K562 (cell line): Measurements from ENCODE around the gene ATXN2L. TPM values are rescaled to one million over a fixed set of nuclear protein-coding genes. Genes with fewer than 3 reads are reported as not detected.

Source experiments
- ARNT ChIP-seq, 2 experiments: fragments of 450-650 bp; IDR thresholded peaks; 2 replicates each; pipeline ENCODE4 v1.6.1; 2016; ENCODE audit warnings: mild to moderate bottlenecking in 1 of 2
- GATAD2B ChIP-seq: fragments of 450-650 bp; IDR thresholded peaks from 2 replicates; pipeline ENCODE4 v1.6.1; 2017; ENCODE audit warnings: mild to moderate bottlenecking, borderline replicate concordance
- GTF2F1 ChIP-seq: IDR thresholded peaks from 2 replicates; pipeline ENCODE4 v1.6.1; 2011; ENCODE audit warnings: low read depth, low read length, improper control_type of control experiment
- KLF10 ChIP-seq: fragments of 250-450 bp; sonication (Bioruptor Pico); IDR thresholded peaks from 2 replicates; pipeline ENCODE4 v1.6.1; 2021; ENCODE audit warnings: matching md5 sums
- RBM34 ChIP-seq: fragments of 200-400 bp; formaldehyde crosslinking; IDR thresholded peaks from 2 replicates; pipeline ENCODE4 v1.6.1; 2018; ENCODE audit warnings: low read length, borderline replicate concordance; ENCODE audit not compliant: insufficient read depth
- RCOR1 ChIP-seq, 2 experiments: IDR thresholded peaks; 2 replicates each; pipeline ENCODE4 v1.6.1; 2012; ENCODE audit warnings: low read depth in 2 of 2, low read length in 2 of 2, borderline replicate concordance in 1 of 2, improper control_type of control experiment in 1 of 2
- RFX1 ChIP-seq: fragments of 450-650 bp; IDR thresholded peaks from 2 replicates; pipeline ENCODE4 v1.6.1; 2016; ENCODE audit warnings: mild to moderate bottlenecking, moderate library complexity
- SMAD4 ChIP-seq: fragments of 250-450 bp; sonication (Bioruptor Pico); conservative IDR thresholded peaks from 2 replicates; pipeline ENCODE4 v1.8.0; 2021; ENCODE audit warnings: inconsistent platforms, mild to moderate bottlenecking, moderate library complexity
- SNIP1 ChIP-seq: fragments of 450-650 bp; IDR thresholded peaks from 2 replicates; pipeline ENCODE4 v1.7.1; 2017; ENCODE audit warnings: low read depth, mild to moderate bottlenecking
- ZC3H11A ChIP-seq: IDR thresholded peaks from 2 replicates; pipeline ENCODE4 v1.6.1; 2012; ENCODE audit warnings: low read depth, low read length, improper control_type of control experiment
- ZFP36 ChIP-seq: fragments of 150-350 bp; IDR thresholded peaks from 2 replicates; pipeline ENCODE4 v1.6.1; 2018; ENCODE audit warnings: low read length, low read depth; ENCODE audit not compliant: partially characterized antibody
- polyA plus RNA-seq, 8 experiments: library from polyadenylated mRNA; depleted of rRNA in 4 of 8; stranded (reverse) in 5 of 8; unstranded in 3 of 8; fragments of >200 nt; fragmentation: Nextera tagmentation in 2 of 8; fragmentation: Illumina TruSeq in 1 of 8; extraction: Ambion mirVana in 2 of 8; extraction: Trizol in 1 of 8; gene quantifications; 2 replicates each; pipeline versions ENCODE4 v1.2.1 to v1.2.3, GENCODE V29; 2011 to 2014; ENCODE audit warnings: inconsistent platforms in 1 of 8, missing spikeins in 1 of 8
- total RNA-seq, 7 experiments: library from RNA; depleted of rRNA in 6 of 7; stranded (reverse); fragments of >200 nt in 6 of 7; fragmentation: Illumina TruSeq in 2 of 7; extraction: Trizol in 2 of 7; gene quantifications; 2 replicates each; pipeline versions ENCODE4 v1.2.1 to v1.2.3, GENCODE V29; 2011 to 2021; ENCODE audit warnings: low replicate concordance in 1 of 7
- TF ChIP-seq, protein P1 (sequence below): fragments of 250-450 bp; sonication (Bioruptor Pico); IDR thresholded peaks from 2 replicates; pipeline ENCODE4 v1.4.0; 2020; ENCODE audit warnings: mild to moderate bottlenecking, moderate library complexity
- TF ChIP-seq, protein P2 (sequence below): fragments of 450-650 bp; IDR thresholded peaks from 2 replicates; pipeline ENCODE4 v1.6.1; 2017; ENCODE audit warnings: antibody characterized with exemption
- TF ChIP-seq, protein P3 (sequence below): sonication (generic); formaldehyde crosslinking; IDR thresholded peaks from 2 replicates; pipeline ENCODE4 v1.4.0; 2020; ENCODE audit warnings: mild to moderate bottlenecking, missing genetic modification reagents
- TF ChIP-seq, protein P4 (sequence below), 2 experiments: fragments of 450-650 bp; conservative IDR thresholded peaks; 2 replicates each; pipeline ENCODE4 v1.6.1; 2017; ENCODE audit warnings: mild to moderate bottlenecking in 2 of 2, moderate library complexity in 2 of 2
- TF ChIP-seq, protein P5 (sequence below), 2 experiments: IDR thresholded peaks in 1 of 2; conservative IDR thresholded peaks in 1 of 2; 2 replicates each; pipeline ENCODE4 v1.6.1; 2016; ENCODE audit warnings: low read depth in 2 of 2, mild to moderate bottlenecking in 1 of 2, missing compliant biosample characterization in 1 of 2, missing genetic modification characterization in 1 of 2, moderate library complexity in 1 of 2

The ATXN2L gene
- total and polyA plus RNA-seq, 9 of the 15 experiments (the other 6 are each of a cell fraction or from before 2014, with no cell fraction given) = 3.8 to 280 (median 37.2) TPM

DNA sequence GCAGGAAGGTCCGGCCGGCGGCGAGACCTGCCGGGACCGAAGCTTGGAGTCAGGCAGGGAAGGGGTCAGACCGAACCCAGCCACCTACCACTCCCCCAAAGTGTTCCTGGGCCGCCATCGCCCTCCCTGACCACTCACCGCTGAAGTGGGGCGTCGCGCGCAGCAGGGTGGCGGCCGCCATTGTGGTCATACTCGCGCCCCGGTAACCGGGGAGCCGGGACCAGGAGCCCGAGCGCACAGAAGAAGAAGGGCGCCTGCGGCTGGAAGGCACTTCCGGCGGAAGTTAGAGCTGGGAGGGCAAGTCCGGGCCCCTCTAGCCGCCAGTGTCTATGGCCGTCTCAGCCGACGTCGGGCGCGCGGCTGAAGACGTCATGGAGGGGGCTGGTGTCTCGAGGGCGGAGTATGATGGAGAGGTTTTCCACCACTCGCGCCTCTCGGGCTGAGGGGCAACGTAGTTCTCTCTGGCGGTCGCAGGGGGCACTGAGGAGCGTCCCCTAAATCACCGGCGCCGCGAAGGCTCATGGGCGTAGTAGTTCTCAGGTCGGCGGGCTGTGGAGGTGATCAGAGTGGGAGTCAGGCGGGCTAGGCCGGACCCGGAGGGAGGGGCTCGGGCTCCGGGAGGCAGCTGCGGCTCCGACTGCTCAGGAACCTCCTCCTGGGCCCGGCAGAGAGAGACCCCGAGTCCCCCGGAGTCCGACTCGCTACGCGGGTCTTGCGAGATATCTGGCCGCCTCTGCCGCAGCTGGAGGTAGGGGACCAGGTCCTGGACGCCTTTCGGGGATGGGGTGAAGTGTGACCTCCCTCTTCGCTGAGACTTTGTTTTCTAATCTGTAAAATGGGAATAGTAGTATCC lies 23.5 kb downstream of the ATXN2L start, which contains the start of gene TUFM (continued):
- TF ChIP-seq, protein P1, sequence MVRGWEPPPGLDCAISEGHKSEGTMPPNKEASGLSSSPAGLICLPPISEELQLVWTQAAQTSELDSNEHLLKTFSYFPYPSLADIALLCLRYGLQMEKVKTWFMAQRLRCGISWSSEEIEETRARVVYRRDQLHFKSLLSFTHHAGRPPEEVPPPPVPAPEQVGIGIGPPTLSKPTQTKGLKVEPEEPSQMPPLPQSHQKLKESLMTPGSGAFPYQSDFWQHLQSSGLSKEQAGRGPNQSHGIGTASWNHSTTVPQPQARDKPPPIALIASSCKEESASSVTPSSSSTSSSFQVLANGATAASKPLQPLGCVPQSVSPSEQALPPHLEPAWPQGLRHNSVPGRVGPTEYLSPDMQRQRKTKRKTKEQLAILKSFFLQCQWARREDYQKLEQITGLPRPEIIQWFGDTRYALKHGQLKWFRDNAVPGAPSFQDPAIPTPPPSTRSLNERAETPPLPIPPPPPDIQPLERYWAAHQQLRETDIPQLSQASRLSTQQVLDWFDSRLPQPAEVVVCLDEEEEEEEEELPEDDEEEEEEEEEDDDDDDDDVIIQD (CRISPR knock-in tag) = 0 out of 2 replicates have a peak, but pooled peaks have one; percentile 25
- TF ChIP-seq RFX1 = no peak
- TF ChIP-seq KLF10 = no peak
- TF ChIP-seq, protein P2, sequence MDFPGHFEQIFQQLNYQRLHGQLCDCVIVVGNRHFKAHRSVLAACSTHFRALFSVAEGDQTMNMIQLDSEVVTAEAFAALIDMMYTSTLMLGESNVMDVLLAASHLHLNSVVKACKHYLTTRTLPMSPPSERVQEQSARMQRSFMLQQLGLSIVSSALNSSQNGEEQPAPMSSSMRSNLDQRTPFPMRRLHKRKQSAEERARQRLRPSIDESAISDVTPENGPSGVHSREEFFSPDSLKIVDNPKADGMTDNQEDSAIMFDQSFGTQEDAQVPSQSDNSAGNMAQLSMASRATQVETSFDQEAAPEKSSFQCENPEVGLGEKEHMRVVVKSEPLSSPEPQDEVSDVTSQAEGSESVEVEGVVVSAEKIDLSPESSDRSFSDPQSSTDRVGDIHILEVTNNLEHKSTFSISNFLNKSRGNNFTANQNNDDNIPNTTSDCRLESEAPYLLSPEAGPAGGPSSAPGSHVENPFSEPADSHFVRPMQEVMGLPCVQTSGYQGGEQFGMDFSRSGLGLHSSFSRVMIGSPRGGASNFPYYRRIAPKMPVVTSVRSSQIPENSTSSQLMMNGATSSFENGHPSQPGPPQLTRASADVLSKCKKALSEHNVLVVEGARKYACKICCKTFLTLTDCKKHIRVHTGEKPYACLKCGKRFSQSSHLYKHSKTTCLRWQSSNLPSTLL = no peak
- TF ChIP-seq, protein P3, sequence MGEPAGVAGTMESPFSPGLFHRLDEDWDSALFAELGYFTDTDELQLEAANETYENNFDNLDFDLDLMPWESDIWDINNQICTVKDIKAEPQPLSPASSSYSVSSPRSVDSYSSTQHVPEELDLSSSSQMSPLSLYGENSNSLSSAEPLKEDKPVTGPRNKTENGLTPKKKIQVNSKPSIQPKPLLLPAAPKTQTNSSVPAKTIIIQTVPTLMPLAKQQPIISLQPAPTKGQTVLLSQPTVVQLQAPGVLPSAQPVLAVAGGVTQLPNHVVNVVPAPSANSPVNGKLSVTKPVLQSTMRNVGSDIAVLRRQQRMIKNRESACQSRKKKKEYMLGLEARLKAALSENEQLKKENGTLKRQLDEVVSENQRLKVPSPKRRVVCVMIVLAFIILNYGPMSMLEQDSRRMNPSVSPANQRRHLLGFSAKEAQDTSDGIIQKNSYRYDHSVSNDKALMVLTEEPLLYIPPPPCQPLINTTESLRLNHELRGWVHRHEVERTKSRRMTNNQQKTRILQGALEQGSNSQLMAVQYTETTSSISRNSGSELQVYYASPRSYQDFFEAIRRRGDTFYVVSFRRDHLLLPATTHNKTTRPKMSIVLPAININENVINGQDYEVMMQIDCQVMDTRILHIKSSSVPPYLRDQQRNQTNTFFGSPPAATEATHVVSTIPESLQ = no peak
- no peak for TF ChIP-seq ZC3H11A
- TF ChIP-seq, protein P4, sequence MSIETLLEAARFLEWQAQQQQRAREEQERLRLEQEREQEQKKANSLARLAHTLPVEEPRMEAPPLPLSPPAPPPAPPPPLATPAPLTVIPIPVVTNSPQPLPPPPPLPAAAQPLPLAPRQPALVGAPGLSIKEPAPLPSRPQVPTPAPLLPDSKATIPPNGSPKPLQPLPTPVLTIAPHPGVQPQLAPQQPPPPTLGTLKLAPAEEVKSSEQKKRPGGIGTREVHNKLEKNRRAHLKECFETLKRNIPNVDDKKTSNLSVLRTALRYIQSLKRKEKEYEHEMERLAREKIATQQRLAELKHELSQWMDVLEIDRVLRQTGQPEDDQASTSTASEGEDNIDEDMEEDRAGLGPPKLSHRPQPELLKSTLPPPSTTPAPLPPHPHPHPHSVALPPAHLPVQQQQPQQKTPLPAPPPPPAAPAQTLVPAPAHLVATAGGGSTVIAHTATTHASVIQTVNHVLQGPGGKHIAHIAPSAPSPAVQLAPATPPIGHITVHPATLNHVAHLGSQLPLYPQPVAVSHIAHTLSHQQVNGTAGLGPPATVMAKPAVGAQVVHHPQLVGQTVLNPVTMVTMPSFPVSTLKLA (conservative IDR thresholded peaks at IDR 0.05) = peak; percentile 69 to 89
- TF ChIP-seq, protein P5, sequence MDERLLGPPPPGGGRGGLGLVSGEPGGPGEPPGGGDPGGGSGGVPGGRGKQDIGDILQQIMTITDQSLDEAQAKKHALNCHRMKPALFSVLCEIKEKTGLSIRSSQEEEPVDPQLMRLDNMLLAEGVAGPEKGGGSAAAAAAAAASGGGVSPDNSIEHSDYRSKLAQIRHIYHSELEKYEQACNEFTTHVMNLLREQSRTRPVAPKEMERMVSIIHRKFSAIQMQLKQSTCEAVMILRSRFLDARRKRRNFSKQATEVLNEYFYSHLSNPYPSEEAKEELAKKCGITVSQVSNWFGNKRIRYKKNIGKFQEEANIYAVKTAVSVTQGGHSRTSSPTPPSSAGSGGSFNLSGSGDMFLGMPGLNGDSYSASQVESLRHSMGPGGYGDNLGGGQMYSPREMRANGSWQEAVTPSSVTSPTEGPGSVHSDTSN (CRISPR knock-in tag; IDR thresholded peaks at IDR 0.05; ENCODE audit: low read depth) = no peak
- TF ChIP-seq, protein P5 (tag; conservative IDR thresholded peaks at IDR 0.05; ENCODE audit: low read depth) = peak; percentile 92
- peak in 1 of 2 experiments; percentile 94; a peak in 3 of 4 replicates for TF ChIP-seq RCOR1 (IDR thresholded peaks at IDR 0.05; ENCODE audit: borderline replicate concordance in 1 of 2, low read depth in 2 of 2, low read length in 2 of 2)
- no peak; the same call in 1 of the 2 replicates for TF ChIP-seq GTF2F1
- TF ChIP-seq RBM34 = no peak
- no peak for TF ChIP-seq GATAD2B
- TF ChIP-seq SMAD4 (CRISPR knock-in tag) = peak; percentile 95
- TF ChIP-seq ARNT (IDR thresholded peaks at IDR 0.05) = no peak
- peak; percentile 93 for TF ChIP-seq SNIP1
- TF ChIP-seq ZFP36 = peak; percentile 23
